Stimulated activated naive B cell treated with anti-CD40 and anti-IgM and Interleukin-4, amounts not matched to agents 10 μg/mL and 1 μg/mL and 100 μg/mL, for 72 hours (primary cell): ENCODE results near the gene MLLT6.

Experiments
- ATAC-seq, 2 donors: fragments of 150-1000 bp; cut with Tn5 transposase; replicated peaks; 2 replicates each; pipeline ENCODE4 v1.10.0; 2021; ENCODE audit warnings: moderate library complexity in 1 of 2
- DNase-seq: peaks from one replicate; pipeline ENCODE4 v3.0.0; 2021
- H3K27ac Mint-ChIP-seq: one replicate; pipeline ENCODE4 v1.8.0; 2022; ENCODE audit warnings: mild to moderate bottlenecking, mixed read lengths
- H3K27me3 Mint-ChIP-seq, 2 donors: one replicate each; pipeline ENCODE4 v1.8.0; 2022; ENCODE audit warnings: mixed read lengths in 2 of 2
- H3K36me3 Mint-ChIP-seq, 2 donors: one replicate each; pipeline ENCODE4 v1.8.0; 2022; ENCODE audit warnings: mixed read lengths in 2 of 2, mild to moderate bottlenecking in 1 of 2
- H3K4me1 Mint-ChIP-seq, 2 donors: one replicate each; pipeline ENCODE4 v1.8.0; 2022; ENCODE audit warnings: mixed read lengths in 2 of 2, mild to moderate bottlenecking in 1 of 2
- H3K4me3 Mint-ChIP-seq, 2 donors: one replicate each; pipeline ENCODE4 v1.8.0; 2022; ENCODE audit warnings: mild to moderate bottlenecking in 2 of 2, mixed read lengths in 2 of 2, moderate library complexity in 1 of 2
- H3K9me3 Mint-ChIP-seq, 2 donors: one replicate each; pipeline ENCODE4 v1.8.0; 2022; ENCODE audit warnings: mixed read lengths in 2 of 2, mild to moderate bottlenecking in 1 of 2

MLLT6 gene

DNA sequence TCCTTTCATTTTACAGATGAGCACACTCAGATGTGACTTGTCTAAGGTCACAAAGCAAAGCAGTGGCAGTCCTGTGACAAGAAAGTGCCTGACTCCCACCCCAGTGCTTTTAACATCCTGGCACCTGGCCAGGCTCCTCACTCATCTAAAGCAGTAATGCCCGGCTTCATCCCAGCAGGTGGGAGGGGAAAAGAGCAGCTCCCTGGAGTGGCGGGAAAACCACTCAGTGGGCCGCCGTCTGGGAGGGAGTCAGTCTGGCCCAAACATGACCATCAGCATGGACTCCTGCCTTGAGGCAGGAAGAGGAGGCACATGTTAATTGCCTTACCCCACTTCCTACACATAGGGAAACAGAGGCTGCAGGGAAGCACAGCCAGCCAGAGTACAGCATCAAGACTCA is 40.5 kb downstream of the MLLT6 start:
- H3K9me3 Mint-ChIP-seq: no peaks in the 10 kb centered on the region
- no peaks in the 10 kb centered on the region for H3K36me3 Mint-ChIP-seq
- no peak overlapping the region for H3K27ac Mint-ChIP-seq
- peaks cover 28 to 42% of the 10 kb centered on the region in 2 donors for H3K27me3 Mint-ChIP-seq
- H3K4me1 Mint-ChIP-seq: peaks cover 24 to 40% of the 10 kb centered on the region in 2 donors
- ATAC-seq (no peak), DNase-seq (no peak)
- H3K4me3 Mint-ChIP-seq: no peak overlapping the region

DNA sequence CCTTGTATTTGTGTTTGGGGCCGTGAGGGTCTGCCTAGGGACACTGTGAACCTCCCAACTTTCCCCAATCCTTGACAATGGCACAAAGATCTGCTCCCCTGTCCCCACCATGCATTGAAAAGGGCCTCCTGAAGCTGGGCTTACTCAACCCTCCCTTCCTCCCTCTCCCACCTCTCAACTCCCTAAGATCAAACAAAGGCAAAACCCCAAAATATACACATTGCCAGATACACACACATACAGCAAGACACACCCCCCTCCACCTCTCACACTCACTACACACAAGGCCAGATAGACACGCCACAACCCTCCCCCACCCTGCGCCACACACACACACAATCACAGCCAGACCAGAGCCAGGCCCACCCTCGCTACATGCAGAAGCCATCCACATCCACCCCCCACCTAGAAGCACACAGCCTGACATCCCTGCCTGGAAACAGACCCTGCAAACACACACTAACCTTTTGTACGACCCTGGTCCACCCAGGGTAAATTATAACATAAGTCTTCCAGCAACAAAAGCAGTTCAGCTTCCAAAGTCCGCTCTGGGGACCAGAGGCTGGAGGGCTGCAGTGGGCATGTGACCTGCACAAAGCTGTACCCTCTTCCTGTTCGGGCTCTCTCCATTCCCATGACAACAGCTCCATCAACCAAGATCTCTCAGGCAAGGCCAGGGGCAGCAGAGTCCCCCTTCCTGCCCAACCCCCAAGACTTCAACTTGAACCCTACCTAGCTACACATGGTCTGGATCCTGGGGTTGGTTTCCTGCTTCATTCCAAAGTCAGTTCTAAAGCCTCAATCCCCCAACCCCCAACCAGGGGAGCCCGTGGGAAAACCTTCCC is 41.2 kb downstream of the MLLT6 start:
- DNase-seq (no peak), ATAC-seq (peak in 1 of 2 donors; percentile 3)
- no peaks in the 10 kb centered on the region for H3K36me3 Mint-ChIP-seq
- H3K4me3 Mint-ChIP-seq: peak overlapping the region; percentile 85 to 86
- H3K4me1 Mint-ChIP-seq: peaks cover 31 to 47% of the 10 kb centered on the region in 2 donors
- peaks cover 32 to 45% of the 10 kb centered on the region in 2 donors for H3K27me3 Mint-ChIP-seq
- H3K9me3 Mint-ChIP-seq: no peaks in the 10 kb centered on the region
- H3K27ac Mint-ChIP-seq: peak overlapping the region; percentile 22

DNA sequence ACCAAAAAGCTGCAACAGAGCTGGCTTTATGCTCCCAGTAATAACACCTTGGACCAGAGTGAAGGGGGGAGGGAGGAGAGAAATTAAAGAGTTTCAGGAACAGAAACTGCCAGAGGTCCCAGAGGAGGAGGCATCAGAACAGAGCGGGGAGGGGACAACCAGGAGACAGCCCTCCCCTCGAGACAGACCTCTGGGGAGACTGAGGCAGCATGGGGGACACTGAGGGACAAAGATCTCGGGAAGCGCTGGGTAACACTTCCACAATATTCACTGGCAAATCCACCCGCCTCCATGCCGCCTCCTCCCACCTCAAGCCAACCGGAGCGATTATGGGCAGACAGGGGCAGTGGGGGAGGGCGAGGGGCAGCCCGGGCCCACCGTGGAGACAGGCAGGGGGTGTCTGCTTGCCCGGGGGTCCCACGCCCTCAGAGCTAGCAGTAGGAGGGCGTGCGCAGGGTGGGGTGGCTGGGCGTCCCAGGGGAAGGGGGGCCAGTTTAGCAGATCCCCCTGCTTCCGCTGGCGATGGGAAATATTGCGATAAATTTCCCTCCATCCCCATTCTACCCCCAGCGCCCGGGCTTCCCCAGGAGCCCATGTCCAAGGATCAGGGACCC is 41.9 kb downstream of the MLLT6 start:
- no peak for DNase-seq
- Mint-ChIP-seq H3K4me1 (peaks cover 37 to 54% of the 10 kb centered on the region in 2 donors), H3K9me3 (no peaks in the 10 kb centered on the region), H3K36me3 (peaks cover 3 to 4% of the 10 kb centered on the region in 2 donors), H3K27ac (peak overlapping the region; percentile 22), H3K27me3 (peaks cover 38 to 48% of the 10 kb centered on the region in 2 donors), H3K4me3 (peak overlapping the region; percentile 85 to 86)
- peak; percentile 58 to 60 for ATAC-seq

DNA sequence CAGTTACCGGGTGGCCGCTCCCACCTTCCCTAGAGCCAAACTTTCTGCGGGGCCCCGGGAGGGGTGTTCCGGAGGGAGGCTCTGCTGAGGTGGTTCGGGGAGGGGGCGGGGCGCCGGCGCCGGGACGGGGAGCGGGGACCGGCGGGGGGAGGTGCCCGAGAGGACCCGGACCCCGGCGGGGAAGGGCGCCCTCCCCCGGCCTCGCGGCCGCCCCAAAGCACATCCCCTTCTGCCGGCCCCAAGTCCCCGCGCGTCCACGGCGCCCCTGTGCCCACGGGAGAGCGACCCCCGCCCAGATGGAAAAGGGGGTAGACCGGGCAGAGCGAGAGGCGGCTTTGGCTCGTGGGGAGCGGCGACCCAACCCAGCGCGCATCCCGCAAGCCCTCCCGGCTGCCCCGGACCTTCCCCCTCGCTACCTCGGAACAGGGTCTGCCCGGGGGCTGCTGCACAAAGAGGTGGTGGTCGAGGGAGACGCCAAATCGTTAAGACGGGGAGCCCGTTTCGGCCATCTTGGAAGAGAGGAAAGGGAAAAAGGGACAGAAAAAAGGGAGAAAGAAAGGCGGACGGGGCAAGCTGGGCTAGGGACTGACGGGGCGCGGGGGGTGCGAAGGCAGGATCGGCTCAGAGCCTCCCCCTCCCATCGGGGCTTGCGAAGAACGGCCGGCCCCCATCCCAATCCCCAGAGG is 42.5 kb downstream of the MLLT6 start:
- Mint-ChIP-seq H3K27me3 (peaks cover 38 to 48% of the 10 kb centered on the region in 2 donors), H3K9me3 (no peaks in the 10 kb centered on the region), H3K4me3 (peak overlapping the region; percentile 85 to 86), H3K27ac (peak overlapping the region; percentile 66), H3K36me3 (peaks cover 4 to 6% of the 10 kb centered on the region in 2 donors), H3K4me1 (peaks cover 37 to 55% of the 10 kb centered on the region in 2 donors)
- no peak for ATAC-seq
- DNase-seq: no peak

DNA sequence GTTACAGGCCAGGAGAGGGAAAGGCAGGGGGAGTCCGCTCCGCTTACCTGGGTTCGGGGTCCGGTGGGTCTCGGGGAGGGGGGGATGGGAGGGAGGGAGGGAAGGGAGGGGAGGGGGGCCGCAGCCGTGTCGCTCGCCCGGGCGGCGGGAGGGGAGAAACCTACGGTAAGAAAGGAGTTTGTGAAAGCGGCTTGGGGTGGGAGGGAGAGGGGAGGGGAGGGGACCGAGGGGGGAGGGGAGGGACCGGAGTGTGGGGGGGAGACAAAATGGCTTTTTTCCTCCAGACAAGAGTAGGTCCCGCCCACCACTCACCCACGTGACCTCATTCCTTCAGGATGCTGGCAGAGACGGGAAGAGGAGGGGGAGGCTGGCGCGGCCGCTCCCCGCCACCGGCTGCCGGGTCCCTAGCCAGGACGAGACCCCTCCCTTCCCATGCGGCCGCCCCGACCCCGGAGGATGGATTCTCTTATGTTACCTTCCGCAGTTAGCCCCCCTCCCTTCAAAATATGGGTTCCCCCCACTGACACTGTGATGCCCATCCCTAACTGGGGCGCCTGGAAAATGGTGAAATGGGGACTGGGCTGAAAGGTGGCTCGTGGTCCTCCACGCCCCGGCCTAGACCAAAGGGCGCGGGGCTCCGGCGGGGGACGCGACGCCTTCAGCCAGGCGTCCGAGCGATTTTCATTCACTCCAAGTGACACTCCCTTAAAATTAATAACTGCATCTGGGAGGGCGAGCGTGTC is 43.2 kb downstream of the MLLT6 start, which contains the start of gene PCGF2:
TSS of gene PCGF2 (minus strand) at position 188 of the 743 bp plus-strand sequence. CDS start 7,934 bp downstream, outside the sequence.
- DNase-seq: no peak
- Mint-ChIP-seq H3K27me3 (peaks cover 38 to 48% of the 10 kb centered on the region in 2 donors), H3K4me1 (peaks cover 34 to 58% of the 10 kb centered on the region in 2 donors)

DNA sequence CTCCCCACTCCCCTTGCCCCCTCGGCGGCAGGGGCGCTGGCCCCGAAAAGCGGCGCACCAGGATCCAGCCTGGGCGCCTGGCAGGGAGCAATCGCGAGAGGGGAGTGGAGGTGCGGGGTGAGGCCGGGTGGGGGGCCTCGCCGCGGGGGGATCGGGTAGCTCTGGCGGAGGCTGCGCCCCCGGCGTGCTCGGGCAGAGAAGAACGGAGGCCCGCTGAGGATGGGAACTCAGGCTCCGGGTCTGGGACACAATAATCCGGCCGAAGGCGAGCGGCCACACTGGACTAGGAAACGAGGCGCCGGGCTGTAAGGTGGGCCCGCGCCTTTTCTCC is 43.8 kb downstream of the MLLT6 start:
- no peaks in the 10 kb centered on the region for H3K9me3 Mint-ChIP-seq
- H3K4me1 Mint-ChIP-seq: peaks cover 37 to 63% of the 10 kb centered on the region in 2 donors
- peak overlapping the region; percentile 76 to 79 for H3K4me3 Mint-ChIP-seq
- ATAC-seq (no peak), DNase-seq (no peak)
- H3K27ac Mint-ChIP-seq: no peak overlapping the region
- peaks cover 9 to 12% of the 10 kb centered on the region in 2 donors for H3K36me3 Mint-ChIP-seq
- peaks cover 38 to 48% of the 10 kb centered on the region in 2 donors for H3K27me3 Mint-ChIP-seq

More for the DNA sequence above, 43.2 kb downstream of the MLLT6 start, which contains the start of gene PCGF2:
- no peaks in the 10 kb centered on the region for H3K9me3 Mint-ChIP-seq
- ATAC-seq: no peak
- H3K27ac Mint-ChIP-seq: peak within 1 kb of the TSS; percentile 66
- peaks cover 5 to 8% of the 10 kb centered on the region in 2 donors for H3K36me3 Mint-ChIP-seq
- H3K4me3 Mint-ChIP-seq: peak within 1 kb of the TSS; percentile 85 to 86

DNA sequence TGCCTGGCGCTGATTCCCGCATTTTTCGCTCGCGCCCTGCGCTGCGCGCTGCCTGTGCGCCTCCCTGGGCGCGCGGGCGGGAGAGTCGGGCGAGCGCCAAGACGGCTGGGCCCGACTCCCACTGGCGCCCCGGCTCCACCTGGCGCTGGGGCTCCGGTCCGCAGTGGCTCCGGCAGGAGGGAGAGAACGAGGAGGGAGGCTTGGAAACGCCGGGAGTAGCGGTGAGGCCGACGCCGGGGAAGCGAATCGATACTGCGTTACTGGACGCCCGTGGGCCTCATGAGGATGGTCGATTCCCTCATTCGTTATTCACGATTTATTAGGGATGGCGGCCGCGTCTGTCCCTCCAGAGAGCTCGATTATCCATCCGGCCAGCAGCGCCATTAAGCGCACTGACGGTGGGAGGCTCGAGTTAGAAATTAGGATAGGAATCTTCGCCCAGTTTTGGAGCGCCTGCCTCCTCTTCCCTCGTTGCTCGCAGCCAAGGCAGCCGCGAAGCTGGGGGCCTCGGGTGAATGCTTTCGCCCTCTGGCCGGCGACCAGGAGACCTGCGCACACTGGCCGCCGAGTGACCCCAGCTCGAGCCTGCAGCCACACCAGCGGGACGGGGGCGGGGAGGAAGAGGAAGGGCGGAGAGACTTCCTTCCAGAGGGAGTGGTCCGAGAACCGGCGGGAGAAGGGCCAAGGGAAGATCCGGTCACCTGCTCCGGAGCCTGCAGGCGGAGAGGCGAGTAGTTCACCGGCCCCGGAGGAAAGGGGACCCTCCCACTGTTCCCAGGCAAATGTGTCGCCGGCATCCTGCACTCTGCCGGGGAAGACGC is 44.4 kb downstream of the MLLT6 start:
- Mint-ChIP-seq H3K4me3 (peak overlapping the region; percentile 76 to 79), H3K4me1 (peaks cover 39 to 65% of the 10 kb centered on the region in 2 donors), H3K36me3 (peaks cover 10 to 14% of the 10 kb centered on the region in 2 donors), H3K9me3 (no peaks in the 10 kb centered on the region), H3K27me3 (peaks cover 38 to 45% of the 10 kb centered on the region in 2 donors), H3K27ac (no peak overlapping the region)
- ATAC-seq (no peak), DNase-seq (no peak)

DNA sequence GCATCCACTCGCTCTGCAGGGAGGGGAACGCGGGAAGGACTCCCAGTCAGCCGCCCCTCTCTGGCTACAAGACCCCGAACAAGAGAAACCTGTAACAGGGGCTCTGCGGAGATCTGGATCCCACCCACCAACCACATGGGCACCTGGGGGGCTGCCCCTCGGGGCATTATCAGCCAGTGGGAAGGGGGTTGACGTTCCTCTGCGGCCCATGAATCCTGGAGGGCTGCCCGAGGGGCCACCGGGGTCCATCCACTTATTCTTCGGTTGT is 44.9 kb downstream of the MLLT6 start:
- peaks cover 14 to 18% of the 10 kb centered on the region in 2 donors for H3K36me3 Mint-ChIP-seq
- H3K4me3 Mint-ChIP-seq: peak overlapping the region; percentile 76 to 79
- no peaks in the 10 kb centered on the region for H3K9me3 Mint-ChIP-seq
- H3K27me3 Mint-ChIP-seq: peaks cover 35 to 40% of the 10 kb centered on the region in 2 donors
- DNase-seq (no peak), ATAC-seq (no peak)
- H3K4me1 Mint-ChIP-seq: peaks cover 42 to 65% of the 10 kb centered on the region in 2 donors
- H3K27ac Mint-ChIP-seq: no peak overlapping the region

DNA sequence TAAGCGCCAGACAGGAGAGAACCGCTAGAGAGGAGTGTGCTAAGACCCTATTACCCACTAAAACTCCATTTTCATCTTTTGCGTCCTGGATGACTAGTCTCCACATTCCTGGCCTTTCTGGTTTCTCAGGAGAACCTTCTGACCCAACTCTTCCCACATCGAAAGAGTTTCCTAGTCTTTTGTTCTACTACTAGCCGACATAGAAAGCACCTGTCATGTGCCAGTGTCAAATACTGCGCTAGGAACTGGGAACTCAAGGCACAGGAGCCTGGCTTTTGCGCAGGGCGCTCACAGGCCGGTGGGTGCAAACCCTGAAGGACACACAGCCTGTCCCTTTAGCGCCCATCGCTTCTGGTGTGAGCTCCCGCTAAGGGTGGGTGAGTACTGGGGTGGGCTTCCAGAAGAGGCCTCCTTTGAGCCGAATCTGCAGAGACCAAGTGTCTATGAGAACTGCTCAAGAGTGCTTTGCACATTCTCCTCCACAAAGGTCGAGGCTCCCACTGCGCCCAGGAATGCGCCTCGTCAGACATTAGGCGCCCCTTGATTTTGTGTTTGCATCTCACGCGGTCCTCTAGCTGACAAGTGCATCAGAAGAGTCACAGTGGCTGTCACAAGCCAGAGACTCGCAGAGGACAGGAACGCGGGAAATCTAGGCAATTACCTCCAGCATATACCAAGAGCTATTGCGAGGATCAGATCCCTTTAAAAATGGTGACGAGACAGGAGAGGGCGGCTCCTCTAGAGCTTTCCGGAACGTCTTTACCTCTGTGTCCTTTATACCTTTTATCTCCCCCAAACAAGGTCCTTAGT is 45.4 kb downstream of the MLLT6 start:
- Mint-ChIP-seq H3K9me3 (no peaks in the 10 kb centered on the region), H3K4me3 (peak overlapping the region; percentile 95 to 97), H3K36me3 (peaks cover 14 to 18% of the 10 kb centered on the region in 2 donors), H3K4me1 (peaks cover 42 to 61% of the 10 kb centered on the region in 2 donors), H3K27ac (peak overlapping the region; percentile 97), H3K27me3 (peaks cover 35 to 40% of the 10 kb centered on the region in 2 donors)
- ATAC-seq: no peak
- DNase-seq: no peak

DNA sequence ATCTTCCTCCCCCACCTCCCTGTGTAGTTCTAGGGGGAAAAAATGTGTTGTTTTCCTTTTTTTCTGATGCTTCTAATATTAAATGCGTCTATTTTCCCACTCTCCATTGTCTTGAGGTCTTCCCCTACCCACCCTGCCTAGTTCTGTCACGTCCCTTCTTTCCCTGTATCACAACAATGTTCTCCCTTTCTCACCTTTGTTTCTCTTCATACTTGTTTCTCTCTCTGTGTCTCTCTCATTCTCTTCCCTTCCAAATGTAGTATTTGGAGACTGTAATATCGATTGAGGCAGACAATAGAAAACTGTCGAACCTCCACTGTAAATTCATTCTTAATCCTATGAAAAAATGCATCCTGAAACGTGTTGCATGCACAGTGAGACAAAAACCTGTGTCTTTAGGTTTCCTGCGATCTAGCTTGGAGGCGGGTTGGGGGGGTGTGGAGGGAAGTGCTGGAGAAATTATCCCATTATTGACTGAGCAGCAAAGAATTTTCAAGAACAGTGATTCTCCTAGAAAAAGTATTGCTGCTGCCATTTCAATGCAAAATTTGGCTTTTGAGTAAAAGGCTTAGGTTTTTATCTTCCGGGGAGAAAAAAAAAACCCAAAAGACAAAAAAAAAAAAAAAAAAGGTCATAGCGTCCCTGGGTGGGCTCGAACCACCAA is 46.2 kb downstream of the MLLT6 start:
- peaks cover 30 to 36% of the 10 kb centered on the region in 2 donors for H3K27me3 Mint-ChIP-seq
- H3K27ac Mint-ChIP-seq: peak overlapping the region; percentile 97
- H3K9me3 Mint-ChIP-seq: no peaks in the 10 kb centered on the region
- no peak for ATAC-seq
- no peak for DNase-seq
- peaks cover 21 to 24% of the 10 kb centered on the region in 2 donors for H3K36me3 Mint-ChIP-seq
- peaks cover 37 to 53% of the 10 kb centered on the region in 2 donors for H3K4me1 Mint-ChIP-seq
- H3K4me3 Mint-ChIP-seq: peak overlapping the region; percentile 95 to 97

DNA sequence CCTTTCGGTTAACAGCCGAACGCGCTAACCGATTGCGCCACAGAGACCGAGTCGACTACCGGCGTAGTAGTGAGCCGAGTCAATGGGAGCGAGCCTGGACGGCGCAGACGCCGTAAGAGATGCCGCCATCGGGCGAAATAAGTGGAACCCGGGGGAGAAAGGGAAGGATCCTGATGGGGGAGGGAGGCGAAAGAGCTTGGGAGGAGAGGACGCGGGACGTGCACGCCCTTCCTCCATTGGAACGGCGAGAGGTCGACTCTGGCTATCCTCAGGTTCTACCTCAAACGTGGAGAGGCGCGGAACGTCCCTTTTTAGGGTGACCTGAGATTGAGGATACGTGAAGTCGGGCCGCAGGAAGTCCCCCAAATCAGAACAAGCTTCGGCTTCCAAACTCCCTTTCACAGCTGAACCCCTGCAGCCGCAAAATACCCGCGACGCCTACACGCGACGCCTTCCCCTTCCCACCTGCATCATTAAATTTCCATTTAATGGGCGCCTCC is 46.8 kb downstream of the MLLT6 start:
- Mint-ChIP-seq H3K9me3 (no peaks in the 10 kb centered on the region), H3K27ac (peak overlapping the region; percentile 97), H3K4me1 (peaks cover 31 to 47% of the 10 kb centered on the region in 2 donors), H3K36me3 (peaks cover 21 to 27% of the 10 kb centered on the region in 2 donors), H3K27me3 (peaks cover 24 to 30% of the 10 kb centered on the region in 2 donors), H3K4me3 (peak overlapping the region; percentile 95 to 97)
- peak; percentile 76 for DNase-seq
- peak; percentile 41 to 45 for ATAC-seq
